Loucy (cell line): ENCODE data around the gene KPNB1.

Experiments used
- H2AFZ ChIP-seq: fragments of 200-600 bp; sonication (generic); 2 replicates; pipeline ENCODE4 v1.6.0; 2016; ENCODE audit warnings: antibody characterized with exemption, mild to moderate bottlenecking, low read length, moderate library complexity
- H3F3A ChIP-seq: fragments of 200-600 bp; 2 replicates; pipeline ENCODE4 v1.6.0; 2016; ENCODE audit warnings: antibody characterized with exemption, low read depth, mild to moderate bottlenecking
- H3K27me3 ChIP-seq: fragments of 200-600 bp; sonication (generic); 2 replicates; pipeline ENCODE4 v1.6.1; 2014; ENCODE audit warnings: low read length, mild to moderate bottlenecking; ENCODE audit not compliant: insufficient read depth, poor library complexity, severe bottlenecking
- H3K36me3 ChIP-seq: fragments of 200-600 bp; sonication (generic); 2 replicates; pipeline ENCODE4 v1.6.1; 2016; ENCODE audit warnings: low read length; ENCODE audit not compliant: insufficient read depth
- H3K4me1 ChIP-seq: fragments of 200-600 bp; sonication (generic); 2 replicates; pipeline ENCODE4 v1.5.1; 2014; ENCODE audit warnings: low read length, mild to moderate bottlenecking; ENCODE audit not compliant: insufficient read depth, poor library complexity, severe bottlenecking
- H3K4me2 ChIP-seq: fragments of 200-600 bp; sonication (generic); 2 replicates; pipeline ENCODE4 v1.6.0; 2014; ENCODE audit warnings: antibody characterized with exemption, low read length, low read depth, mild to moderate bottlenecking; ENCODE audit not compliant: poor library complexity, severe bottlenecking
- H3K4me3 ChIP-seq: fragments of 200-600 bp; sonication (generic); 2 replicates; pipeline ENCODE4 v1.5.1; 2014; ENCODE audit warnings: low read length, mild to moderate bottlenecking, mixed read lengths; ENCODE audit not compliant: poor library complexity, severe bottlenecking
- H3K79me2 ChIP-seq: fragments of 200-600 bp; sonication (generic); 2 replicates; pipeline ENCODE4 v1.6.1; 2014; ENCODE audit warnings: low read length; ENCODE audit not compliant: insufficient read depth
- H3K9ac ChIP-seq: fragments of 200-600 bp; sonication (generic); 2 replicates; pipeline ENCODE4 v1.6.0; 2014; ENCODE audit warnings: mild to moderate bottlenecking, low read depth, low read length, moderate library complexity; ENCODE audit not compliant: poor library complexity, severe bottlenecking
- H3K9me2 ChIP-seq: fragments of 200-600 bp; sonication (generic); replicated peaks from 2 replicates; pipeline ENCODE4 v1.6.1; 2016; ENCODE audit warnings: low read depth, low read length, mixed read lengths
- H3K9me3 ChIP-seq: fragments of 200-600 bp; sonication (generic); 2 replicates; pipeline ENCODE4 v1.6.1; 2014; ENCODE audit warnings: mild to moderate bottlenecking, antibody characterized with exemption, low read length, low read depth; ENCODE audit not compliant: insufficient read depth
- H4K20me1 ChIP-seq: fragments of 200-600 bp; sonication (generic); 2 replicates; pipeline ENCODE4 v1.6.0; 2014; ENCODE audit warnings: antibody characterized with exemption, low read length, mild to moderate bottlenecking; ENCODE audit not compliant: insufficient read depth, poor library complexity, severe bottlenecking
- CTCF ChIP-seq: fragments of 200-600 bp; sonication (generic); conservative IDR thresholded peaks from 2 replicates; pipeline ENCODE4 v1.5.1; 2014; ENCODE audit warnings: mild to moderate bottlenecking, antibody characterized with exemption, low read length
- EZH2phosphoT487 ChIP-seq: fragments of 200-600 bp; IDR thresholded peaks from 2 replicates; pipeline ENCODE4 v1.6.1; 2018; ENCODE audit warnings: antibody characterized with exemption, mild to moderate bottlenecking, moderate library complexity, borderline replicate concordance

KPNB1 gene

GRCh38 chr17:47665655-47666054 lies 15.9 kb downstream of the KPNB1 start:
- Histone ChIP-seq H3K4me1 (peaks cover 7% of the 10 kb centered on the region), H2AFZ (no peak overlapping the region), H3K36me3 (peaks cover 94% of the 10 kb centered on the region), H3K79me2 (peaks cover 35% of the 10 kb centered on the region), H4K20me1 (peaks cover 39% of the 10 kb centered on the region), H3K9ac (no peak overlapping the region), H3K9me2 (no peaks in the 10 kb centered on the region), H3K4me2 (no peak overlapping the region), H3K9me3 (no peaks in the 10 kb centered on the region), H3K27me3 (no peaks in the 10 kb centered on the region), H3F3A (peaks cover 11% of the 10 kb centered on the region), H3K4me3 (no peak overlapping the region)
- no peak for TF ChIP-seq CTCF
- TF ChIP-seq EZH2phosphoT487 = no peak

GRCh38 chr17:47669081-47669480 lies 19.4 kb downstream of the KPNB1 start:
- H3K9me2 ChIP-seq = no peaks in the 10 kb centered on the region
- H3K4me2 ChIP-seq = no peak overlapping the region
- peaks cover 31% of the 10 kb centered on the region for H3K79me2 ChIP-seq
- no peak overlapping the region for H2AFZ ChIP-seq
- no peaks in the 10 kb centered on the region for H3K27me3 ChIP-seq
- peaks cover 92% of the 10 kb centered on the region for H3K36me3 ChIP-seq
- H3K9me3 ChIP-seq = no peaks in the 10 kb centered on the region
- peaks cover 1% of the 10 kb centered on the region for H3F3A ChIP-seq
- no peak for TF ChIP-seq EZH2phosphoT487
- no peak overlapping the region for H3K4me3 ChIP-seq
- H3K4me1 ChIP-seq = peaks cover 7% of the 10 kb centered on the region
- no peak overlapping the region for H3K9ac ChIP-seq
- peaks cover 45% of the 10 kb centered on the region for H4K20me1 ChIP-seq

- H3K4me2 ChIP-seq = no peak overlapping the region
- H3K79me2 ChIP-seq = peaks cover 25% of the 10 kb centered on the region
- H4K20me1 ChIP-seq = peaks cover 35% of the 10 kb centered on the region
- H3K9me2 ChIP-seq = no peaks in the 10 kb centered on the region
- no peak overlapping the region for H3K9ac ChIP-seq
- no peak overlapping the region for H3K4me3 ChIP-seq
- peaks cover 7% of the 10 kb centered on the region for H3K4me1 ChIP-seq
- no peak overlapping the region for H2AFZ ChIP-seq
- no peaks in the 10 kb centered on the region for H3K27me3 ChIP-seq
- H3F3A ChIP-seq = no peaks in the 10 kb centered on the region; the same call in 1 of the 2 replicates
- TF ChIP-seq EZH2phosphoT487 (no peak), CTCF (no peak)
- peaks cover 93% of the 10 kb centered on the region for H3K36me3 ChIP-seq
- no peaks in the 10 kb centered on the region for H3K9me3 ChIP-seq
These were observed 20.3 kb downstream of the KPNB1 start for GRCh38 chr17:47670064-47670463.

- peaks cover 3% of the 10 kb centered on the region; the same call in 1 of the 2 replicates for H3K79me2 ChIP-seq
- peaks cover 5% of the 10 kb centered on the region for H3K4me1 ChIP-seq
- H3K9ac ChIP-seq = no peak overlapping the region
- H3K27me3 ChIP-seq = no peaks in the 10 kb centered on the region
- H3K36me3 ChIP-seq = peaks cover 97% of the 10 kb centered on the region
- H3K9me3 ChIP-seq = no peaks in the 10 kb centered on the region
- H3F3A ChIP-seq = no peaks in the 10 kb centered on the region; the same call in 1 of the 2 replicates
- peaks cover 21% of the 10 kb centered on the region for H4K20me1 ChIP-seq
- no peak overlapping the region for H3K4me2 ChIP-seq
- no peaks in the 10 kb centered on the region for H3K9me2 ChIP-seq
- no peak overlapping the region for H3K4me3 ChIP-seq
- no peak overlapping the region for H2AFZ ChIP-seq
- TF ChIP-seq EZH2phosphoT487 (no peak), CTCF (no peak)
These were observed 24.8 kb downstream of the KPNB1 start for GRCh38 chr17:47674499-47674898.
